ENCODE measurements around the gene CDS1. TPM values are rescaled to one million over a fixed set of nuclear protein-coding genes. Genes with fewer than 3 reads are reported as not detected.

The CDS1 gene
- total and polyA plus RNA-seq, 2 experiments from 2014 or later = 0.04 TPM; not detected in 1

- Histone ChIP-seq H3K36me3 (ENCODE audit: low read depth) (peaks cover 54% of the 10 kb centered on the region), H3K27ac (no peak overlapping the region), H3K9me3 (ENCODE audit: low read depth) (no peaks in the 10 kb centered on the region), H3K4me3 (no peak overlapping the region), H3K4me1 (ENCODE audit: insufficient read depth) (peaks cover 14% of the 10 kb centered on the region), H3K4me2 (ENCODE audit: unreplicated experiment) (no peak overlapping the region), H3K9me2 (ENCODE audit: insufficient read depth) (no peaks in the 10 kb centered on the region), H2AFZ (no peak overlapping the region), H3K27me3 (replicated peaks; ENCODE audit: insufficient read depth) (no peaks in the 10 kb centered on the region), H3K79me2 (ENCODE audit: insufficient read depth) (no peaks in the 10 kb centered on the region), H4K20me1 (ENCODE audit: insufficient read depth) (no peaks in the 10 kb centered on the region), H3K9ac (no peak overlapping the region), H3F3A (ENCODE audit: insufficient read depth) (peaks cover 17% of the 10 kb centered on the region)
- in situ Hi-C loops (cut with MboI) = no loop called here
- WGBS, 2 experiments (ENCODE audit: low coverage in 1 of 2, low lambda C conversion rate in 2 of 2, missing lambda C conversion rate in 2 of 2) = 100% methylated on average over 1 of the region's 1 CpG
- no peak for DNase-seq
- TF ChIP-seq EZH2 (IDR thresholded peaks at IDR 0.05; ENCODE audit: insufficient read depth, poor library complexity, severe bottlenecking) (no peak), EZH2phosphoT487 (IDR thresholded peaks at IDR 0.05; ENCODE audit: insufficient read depth, low read depth) (no peak)
These were observed 86.3 kb downstream of the CDS1 start for GRCh38 chr4:84669201-84669600.

- TF ChIP-seq EZH2 (IDR thresholded peaks at IDR 0.05; ENCODE audit: insufficient read depth, poor library complexity, severe bottlenecking) = no peak
- no peak for TF ChIP-seq EZH2phosphoT487 (IDR thresholded peaks at IDR 0.05; ENCODE audit: insufficient read depth, low read depth)
- Histone ChIP-seq H3K27ac (no peak overlapping the region), H3K4me3 (no peak overlapping the region), H3K9me2 (ENCODE audit: insufficient read depth) (no peaks in the 10 kb centered on the region), H4K20me1 (ENCODE audit: insufficient read depth) (no peaks in the 10 kb centered on the region), H3K9me3 (ENCODE audit: low read depth) (no peaks in the 10 kb centered on the region), H3K9ac (no peak overlapping the region), H3K36me3 (ENCODE audit: low read depth) (peaks cover 64% of the 10 kb centered on the region), H3K79me2 (ENCODE audit: insufficient read depth) (no peaks in the 10 kb centered on the region), H3F3A (ENCODE audit: insufficient read depth) (peaks cover 17% of the 10 kb centered on the region), H3K4me2 (ENCODE audit: unreplicated experiment) (no peak overlapping the region), H3K4me1 (ENCODE audit: insufficient read depth) (peaks cover 15% of the 10 kb centered on the region), H3K27me3 (replicated peaks; ENCODE audit: insufficient read depth) (no peaks in the 10 kb centered on the region), H2AFZ (no peak overlapping the region)
- in situ Hi-C loops (cut with MboI) = no loop called here
- DNase-seq = no peak
These were observed 89.2 kb downstream of the CDS1 start for GRCh38 chr4:84672177-84672576.

- Histone ChIP-seq H2AFZ (no peak overlapping the region), H3K4me3 (no peak overlapping the region), H3K27ac (no peak overlapping the region), H3K9me3 (ENCODE audit: low read depth) (no peaks in the 10 kb centered on the region), H3K36me3 (ENCODE audit: low read depth) (peaks cover 67% of the 10 kb centered on the region), H3K9ac (no peak overlapping the region), H3K79me2 (ENCODE audit: insufficient read depth) (no peaks in the 10 kb centered on the region), H3K4me1 (ENCODE audit: insufficient read depth) (peaks cover 15% of the 10 kb centered on the region), H4K20me1 (ENCODE audit: insufficient read depth) (no peaks in the 10 kb centered on the region), H3K9me2 (ENCODE audit: insufficient read depth) (no peaks in the 10 kb centered on the region), H3F3A (ENCODE audit: insufficient read depth) (peaks cover 17% of the 10 kb centered on the region), H3K27me3 (replicated peaks; ENCODE audit: insufficient read depth) (no peaks in the 10 kb centered on the region), H3K4me2 (ENCODE audit: unreplicated experiment) (no peak overlapping the region)
- in situ Hi-C loops (cut with MboI) = no loop called here
- peak; percentile 87 for DNase-seq
- no peak for TF ChIP-seq EZH2 (IDR thresholded peaks at IDR 0.05; ENCODE audit: insufficient read depth, poor library complexity, severe bottlenecking)
- TF ChIP-seq EZH2phosphoT487 (IDR thresholded peaks at IDR 0.05; ENCODE audit: insufficient read depth, low read depth) = no peak
- WGBS, 2 experiments (ENCODE audit: low coverage in 1 of 2, low lambda C conversion rate in 2 of 2, missing lambda C conversion rate in 2 of 2) = 32 to 54% methylated on average over 1 of the region's 1 CpG
These were observed 90.7 kb downstream of the CDS1 start for GRCh38 chr4:84673475-84674240.

- Histone ChIP-seq H3K27me3 (replicated peaks; ENCODE audit: insufficient read depth) (no peaks in the 10 kb centered on the region), H3F3A (ENCODE audit: insufficient read depth) (peaks cover 23% of the 10 kb centered on the region), H2AFZ (no peak overlapping the region), H3K9me2 (ENCODE audit: insufficient read depth) (no peaks in the 10 kb centered on the region), H4K20me1 (ENCODE audit: insufficient read depth) (no peaks in the 10 kb centered on the region), H3K4me3 (no peak overlapping the region), H3K9ac (no peak overlapping the region), H3K9me3 (ENCODE audit: low read depth) (no peaks in the 10 kb centered on the region), H3K4me2 (ENCODE audit: unreplicated experiment) (no peak overlapping the region), H3K4me1 (ENCODE audit: insufficient read depth) (peaks cover 22% of the 10 kb centered on the region), H3K36me3 (ENCODE audit: low read depth) (peaks cover 55% of the 10 kb centered on the region), H3K27ac (no peak overlapping the region), H3K79me2 (ENCODE audit: insufficient read depth) (no peaks in the 10 kb centered on the region)
- in situ Hi-C loops (cut with MboI) = no loop called here
- no peak for DNase-seq
- WGBS, 2 experiments (ENCODE audit: low coverage in 1 of 2, low lambda C conversion rate in 2 of 2, missing lambda C conversion rate in 2 of 2) = 85 to 87% methylated on average over 9 of the region's 9 CpGs
- no peak for TF ChIP-seq EZH2phosphoT487 (IDR thresholded peaks at IDR 0.05; ENCODE audit: insufficient read depth, low read depth)
- TF ChIP-seq EZH2 (IDR thresholded peaks at IDR 0.05; ENCODE audit: insufficient read depth, poor library complexity, severe bottlenecking) = no peak
These were observed 94.2 kb downstream of the CDS1 start for GRCh38 chr4:84677093-84677492.
